ENCODE data around the gene SH3RF1.

Gene SH3RF1

GRCh38 chr4:169079942-169080827 lies 190.6 kb downstream of the SH3RF1 start:
- in situ Hi-C loops (cut with MboI; ENCODE audit: low sequenced_read_pairs): no loop called here

GRCh38 chr4:169074117-169074516 lies 196.6 kb downstream of the SH3RF1 start:
- in situ Hi-C loops (cut with MboI; ENCODE audit: low sequenced_read_pairs): no loop called here

- in situ Hi-C loops (cut with MboI; ENCODE audit: low sequenced_read_pairs): no loop called here
These were observed 199.0 kb downstream of the SH3RF1 start for GRCh38 chr4:169071747-169072146.

- in situ Hi-C loops (cut with MboI; ENCODE audit: low sequenced_read_pairs): no loop called here
These were observed 199.9 kb downstream of the SH3RF1 start for GRCh38 chr4:169070895-169071218.

GRCh38 chr4:169070071-169070894 lies 200.5 kb downstream of the SH3RF1 start:
- in situ Hi-C loops (cut with MboI; ENCODE audit: low sequenced_read_pairs): no loop called here

- in situ Hi-C loops (cut with MboI; ENCODE audit: low sequenced_read_pairs): no loop called here
These were observed 202.3 kb downstream of the SH3RF1 start for GRCh38 chr4:169068423-169068822.

- in situ Hi-C loops (cut with MboI; ENCODE audit: low sequenced_read_pairs): no loop called here
These were observed 203.8 kb downstream of the SH3RF1 start for GRCh38 chr4:169066934-169067333.

- in situ Hi-C loops (cut with MboI; ENCODE audit: low sequenced_read_pairs): no loop called here
These were observed 206.5 kb downstream of the SH3RF1 start for GRCh38 chr4:169064296-169064695.

- in situ Hi-C loops (cut with MboI; ENCODE audit: low sequenced_read_pairs): no loop called here
These were observed 207.3 kb downstream of the SH3RF1 start for GRCh38 chr4:169063441-169063840.

- in situ Hi-C loops (cut with MboI; ENCODE audit: low sequenced_read_pairs): no loop called here
These were observed 207.9 kb downstream of the SH3RF1 start for GRCh38 chr4:169062897-169063244.

GRCh38 chr4:169061386-169061785 lies 209.4 kb downstream of the SH3RF1 start:
- in situ Hi-C loops (cut with MboI; ENCODE audit: low sequenced_read_pairs): no loop called here

- in situ Hi-C loops (cut with MboI; ENCODE audit: low sequenced_read_pairs): no loop called here
These were observed 210.2 kb downstream of the SH3RF1 start for GRCh38 chr4:169060391-169061091.

GRCh38 chr4:169059306-169060211 lies 211.2 kb downstream of the SH3RF1 start:
- in situ Hi-C loops (cut with MboI; ENCODE audit: low sequenced_read_pairs): no loop called here

GRCh38 chr4:169058312-169058711 lies 212.4 kb downstream of the SH3RF1 start:
- in situ Hi-C loops (cut with MboI; ENCODE audit: low sequenced_read_pairs): no loop called here

- in situ Hi-C loops (cut with MboI; ENCODE audit: low sequenced_read_pairs): no loop called here
These were observed 215.9 kb downstream of the SH3RF1 start for GRCh38 chr4:169054879-169055278.

- in situ Hi-C loops (cut with MboI; ENCODE audit: low sequenced_read_pairs): no loop called here
These were observed 218.2 kb downstream of the SH3RF1 start for GRCh38 chr4:169052594-169052945.

GRCh38 chr4:169051761-169052593 lies 218.8 kb downstream of the SH3RF1 start:
- in situ Hi-C loops (cut with MboI; ENCODE audit: low sequenced_read_pairs): no loop called here

GRCh38 chr4:169050881-169051760 lies 219.6 kb downstream of the SH3RF1 start:
- in situ Hi-C loops (cut with MboI; ENCODE audit: low sequenced_read_pairs): no loop called here

- in situ Hi-C loops (cut with MboI; ENCODE audit: low sequenced_read_pairs): no loop called here
These were observed 220.5 kb downstream of the SH3RF1 start for GRCh38 chr4:169050284-169050683.
